Liver (tissue), 9 donors: ENCODE results near the gene POLE3. TPM values are rescaled to one million over a fixed set of nuclear protein-coding genes. Genes with fewer than 3 reads are reported as not detected.

Experiments used
- DNase-seq: peaks from one replicate; pipeline ENCODE4 v3.0.0-alpha.2; 2017; ENCODE audit warnings: low spot score
- H3K27ac ChIP-seq, 2 donors: one replicate each; pipeline ENCODE4 v1.7.0; 2013; ENCODE audit warnings: inconsistent platforms in 2 of 2, low read length in 2 of 2, control low read depth in 1 of 2, low read depth in 1 of 2, mild to moderate bottlenecking in 1 of 2
- H3K27me3 ChIP-seq, 4 donors: one replicate each; pipeline versions ENCODE4 v1.6.1 to v1.7.0; 2013; ENCODE audit warnings: low read length in 3 of 4, inconsistent platforms in 1 of 4, mild to moderate bottlenecking in 1 of 4, moderate library complexity in 1 of 4; ENCODE audit not compliant: control insufficient read depth in 4 of 4, insufficient read depth in 4 of 4
- H3K36me3 ChIP-seq, 4 donors: one replicate each; pipeline versions ENCODE4 v1.6.1 to v1.7.0; 2013; ENCODE audit warnings: low read length in 3 of 4, mild to moderate bottlenecking in 3 of 4, low read depth in 1 of 4, moderate library complexity in 1 of 4; ENCODE audit not compliant: control insufficient read depth in 4 of 4, insufficient read depth in 3 of 4
- H3K4me1 ChIP-seq, 4 donors: one replicate each; pipeline versions ENCODE4 v1.6.1 to v1.7.0; 2013; ENCODE audit warnings: low read length in 3 of 4, mild to moderate bottlenecking in 3 of 4, moderate library complexity in 1 of 4; ENCODE audit not compliant: control insufficient read depth in 4 of 4, insufficient read depth in 4 of 4
- H3K4me3 ChIP-seq, 3 donors: one replicate each; pipeline versions ENCODE4 v1.6.1 to v1.7.0; 2013; ENCODE audit warnings: low read length in 3 of 3, control low read depth in 1 of 3, low read depth in 1 of 3, mild to moderate bottlenecking in 1 of 3
- H3K9ac ChIP-seq, 2 donors: one replicate each; pipeline ENCODE4 v1.7.0; 2013; ENCODE audit warnings: low read length in 2 of 2, mild to moderate bottlenecking in 2 of 2, moderate library complexity in 2 of 2, control low read depth in 1 of 2, low read depth in 1 of 2
- H3K9me3 ChIP-seq, 4 donors: one replicate each; pipeline versions ENCODE4 v1.6.1 to v1.7.0; 2013; ENCODE audit warnings: low read length in 3 of 4; ENCODE audit not compliant: control insufficient read depth in 4 of 4
- ATF3 ChIP-seq: IDR thresholded peaks from 2 replicates; pipeline ENCODE4 v1.6.1; 2016; ENCODE audit warnings: antibody characterized with exemption
- CTCF ChIP-seq: fragments of 150-350 bp; IDR thresholded peaks from 2 replicates; pipeline ENCODE4 v1.5.1; 2017; ENCODE audit warnings: improper control_type of control experiment, low read depth, low read length; ENCODE audit not compliant: missing input control
- EGR1 ChIP-seq, 2 donors: IDR thresholded peaks; 2 replicates each; pipeline ENCODE4 v1.6.1; 2016 to 2018; ENCODE audit warnings: antibody characterized with exemption in 2 of 2, low read depth in 2 of 2
- FOXA1 ChIP-seq: IDR thresholded peaks from 2 replicates; pipeline ENCODE4 v1.6.1; 2016; ENCODE audit warnings: antibody characterized with exemption
- FOXA2 ChIP-seq: IDR thresholded peaks from 2 replicates; pipeline ENCODE4 v1.6.1; 2016; ENCODE audit warnings: antibody characterized with exemption
- GABPA ChIP-seq, 2 donors: IDR thresholded peaks in 1 of 2; conservative IDR thresholded peaks in 1 of 2; 2 replicates each; pipeline ENCODE4 v1.6.1; 2016; ENCODE audit warnings: antibody characterized with exemption in 2 of 2, mild to moderate bottlenecking in 1 of 2, moderate library complexity in 1 of 2
- HNF4A ChIP-seq, 2 donors: conservative IDR thresholded peaks; 2 replicates each; pipeline ENCODE4 v1.6.1; 2016; ENCODE audit warnings: antibody characterized with exemption in 2 of 2, mild to moderate bottlenecking in 2 of 2
- HNF4G ChIP-seq: IDR thresholded peaks from 2 replicates; pipeline ENCODE4 v1.6.1; 2016; ENCODE audit warnings: antibody characterized with exemption
- JUND ChIP-seq, 2 donors: IDR thresholded peaks; 2 replicates each; pipeline ENCODE4 v1.6.1; 2016; ENCODE audit warnings: antibody characterized with exemption in 2 of 2
- MAX ChIP-seq: IDR thresholded peaks from 2 replicates; pipeline ENCODE4 v1.6.1; 2016; ENCODE audit warnings: antibody characterized with exemption
- NR2F2 ChIP-seq: IDR thresholded peaks from 2 replicates; pipeline ENCODE4 v1.6.1; 2016; ENCODE audit warnings: antibody characterized with exemption
- RAD21 ChIP-seq, 2 donors: IDR thresholded peaks; 2 replicates each; pipeline ENCODE4 v1.6.1; 2016; ENCODE audit warnings: antibody characterized with exemption in 2 of 2, mild to moderate bottlenecking in 2 of 2
- REST ChIP-seq: IDR thresholded peaks from 2 replicates; pipeline ENCODE4 v1.6.1; 2016; ENCODE audit warnings: antibody characterized with exemption, mild to moderate bottlenecking
- RXRA ChIP-seq, 2 donors: IDR thresholded peaks; 2 replicates each; pipeline ENCODE4 v1.6.1; 2017 to 2018; ENCODE audit warnings: antibody characterized with exemption in 2 of 2, mild to moderate bottlenecking in 1 of 2
- SP1 ChIP-seq: IDR thresholded peaks from 2 replicates; pipeline ENCODE4 v1.6.1; 2018; ENCODE audit warnings: antibody characterized with exemption, mild to moderate bottlenecking
- TAF1 ChIP-seq: conservative IDR thresholded peaks from 2 replicates; pipeline ENCODE4 v1.6.1; 2016; ENCODE audit warnings: antibody characterized with exemption, mild to moderate bottlenecking
- YY1 ChIP-seq: IDR thresholded peaks from 2 replicates; pipeline ENCODE4 v1.6.1; 2016; ENCODE audit warnings: antibody characterized with exemption, mild to moderate bottlenecking
- ZBTB33 ChIP-seq: IDR thresholded peaks from 2 replicates; pipeline ENCODE4 v1.6.1; 2016; ENCODE audit warnings: antibody characterized with exemption
- WGBS: extraction: QIAGEN DNeasy Blood & Tissue Kit; methylation state at CpG from one replicate; pipeline ENCODE4 v1.1.7; 2013; 5-methylcytosine and 5-hydroxymethylcytosine counted together
- polyA plus RNA-seq, 2 donors: library from polyadenylated mRNA; stranded (reverse) in 1 of 2; unstranded in 1 of 2; fragments of 200-250 nt in 1 of 2; fragments of >200 nt in 1 of 2; fragmentation: Nextera tagmentation in 1 of 2; extraction: Ambion mirVana in 1 of 2; gene quantifications; one replicate each; pipeline versions ENCODE4 v1.2.1 to v1.2.3, GENCODE V29; 2013 to 2015
- total RNA-seq, 2 donors: library from RNA; depleted of rRNA; stranded (reverse); fragments of >200 nt; gene quantifications; one replicate each; pipeline ENCODE4 v1.2.3, GENCODE V29; 2014
- donor health status: healthy.
- donor health status: healthy.
- donor health status: healthy.
- donor health status: healthy.
- donor health status: healthy.

Gene POLE3
- total and polyA plus RNA-seq, 4 donors: 15.7 to 27.5 (median 22.8) TPM

GRCh38 chr9:113421726-113422125, 11.3 kb upstream of the POLE3 start:
- Histone ChIP-seq H3K9me3 (no peaks in the 10 kb centered on the region), H3K4me3 (no peak overlapping the region), H3K27ac (no peak overlapping the region), H3K27me3 (no peaks in the 10 kb centered on the region), H3K9ac (no peak overlapping the region), H3K36me3 (no peaks in the 10 kb centered on the region), H3K4me1 (no peaks in the 10 kb centered on the region)
- no peak for TF ChIP-seq ATF3
- TF ChIP-seq FOXA1: no peak
- no peak for TF ChIP-seq HNF4G
- no peak for TF ChIP-seq RXRA (IDR thresholded peaks at IDR 0.05)
- no peak for TF ChIP-seq RAD21 (IDR thresholded peaks at IDR 0.05)
- no peak for TF ChIP-seq CTCF
- no peak for TF ChIP-seq HNF4A (conservative IDR thresholded peaks at IDR 0.05)
- no peak for TF ChIP-seq MAX
- no peak for TF ChIP-seq GABPA (IDR thresholded peaks at IDR 0.05 in 1 of 2, conservative IDR thresholded peaks at IDR 0.05 in 1 of 2)
- no peak for TF ChIP-seq ZBTB33
- no peak for TF ChIP-seq JUND (IDR thresholded peaks at IDR 0.05)
- TF ChIP-seq REST: no peak
- TF ChIP-seq TAF1: no peak
- no peak for TF ChIP-seq FOXA2
- TF ChIP-seq EGR1 (IDR thresholded peaks at IDR 0.05; ENCODE audit: low read depth in 2 of 2): no peak
- no peak for TF ChIP-seq SP1
- no peak for DNase-seq
- 84% methylated on average over 3 of the region's 3 CpGs for WGBS

- DNase-seq: no peak
- H3K9ac ChIP-seq: no peak overlapping the region
- no peaks in the 10 kb centered on the region for H3K4me1 ChIP-seq
- no peak overlapping the region for H3K4me3 ChIP-seq
- no peaks in the 10 kb centered on the region for H3K36me3 ChIP-seq
- no peaks in the 10 kb centered on the region for H3K9me3 ChIP-seq
- no peak overlapping the region for H3K27ac ChIP-seq
- no peaks in the 10 kb centered on the region for H3K27me3 ChIP-seq
- 91% methylated on average over 4 of the region's 4 CpGs for WGBS
- TF ChIP-seq FOXA2 (no peak), NR2F2 (no peak), RXRA (IDR thresholded peaks at IDR 0.05) (no peak), CTCF (no peak), MAX (no peak), YY1 (no peak), EGR1 (IDR thresholded peaks at IDR 0.05; ENCODE audit: low read depth in 2 of 2) (no peak), GABPA (IDR thresholded peaks at IDR 0.05 in 1 of 2, conservative IDR thresholded peaks at IDR 0.05 in 1 of 2) (no peak), ZBTB33 (no peak), JUND (IDR thresholded peaks at IDR 0.05) (no peak), FOXA1 (no peak), RAD21 (IDR thresholded peaks at IDR 0.05) (no peak), SP1 (no peak), ATF3 (no peak), HNF4A (conservative IDR thresholded peaks at IDR 0.05) (no peak)
These were observed 6.9 kb upstream of the POLE3 start for GRCh38 chr9:113417370-113417769.
